Ovary (tissue), 9 donors: ENCODE results near the gene SAMD15. TPM values are rescaled to one million over a fixed set of nuclear protein-coding genes. Genes with fewer than 3 reads are reported as not detected.

Experiments used
- DNase-seq, 5 donors: peaks; one replicate each; pipeline ENCODE4 v3.0.0-alpha.2; 2019 to 2020
- H3K27ac ChIP-seq, 2 donors: fragments of 200-600 bp; one replicate each; pipeline versions ENCODE4 v1.5.1 to v1.8.0; 2019 to 2022
- H3K27me3 ChIP-seq: fragments of 200-600 bp; one replicate; pipeline ENCODE4 v1.8.0; 2022
- H3K36me3 ChIP-seq: fragments of 200-600 bp; sonication (generic); one replicate; pipeline ENCODE4 v1.5.1; 2019
- H3K4me1 ChIP-seq: one replicate; pipeline ENCODE4 v1.8.1; 2013; ENCODE audit warnings: mild to moderate bottlenecking, moderate library complexity; ENCODE audit not compliant: insufficient read depth
- H3K4me3 ChIP-seq: fragments of 200-600 bp; sonication (generic); one replicate; pipeline ENCODE4 v1.5.1; 2017
- H3K9me3 ChIP-seq, 2 donors: fragments of 200-600 bp in 1 of 2; sonication (generic) in 1 of 2; one replicate each; pipeline versions ENCODE4 v1.5.1 to v1.8.1; 2013 to 2019; ENCODE audit warnings: mild to moderate bottlenecking in 1 of 2, moderate library complexity in 1 of 2
- EP300 ChIP-seq: sonication (generic); formaldehyde crosslinking; IDR thresholded peaks from one replicate; pipeline ENCODE4 v1.6.1; 2017; ENCODE audit warnings: antibody characterized with exemption
- POLR2A ChIP-seq: fragments of 450-650 bp; IDR thresholded peaks from one replicate; pipeline ENCODE4 v1.6.1; 2017; ENCODE audit warnings: antibody characterized with exemption, mild to moderate bottlenecking, moderate library complexity
- WGBS, 3 donors: extraction: QIAGEN DNeasy Blood & Tissue Kit in 1 of 3; methylation state at CpG; one replicate each; pipeline versions ENCODE4 v1.1.5 to v1.1.7; 2013 to 2017; 5-methylcytosine and 5-hydroxymethylcytosine counted together
- intact Hi-C, 4 donors: fragments of 100-400 bp; cut with DNase I; formaldehyde crosslinking; loops; one replicate each; pipeline versions ENCODE4 v1.11.0 to v1.15.1; 2022 to 2023
- polyA plus RNA-seq, 2 donors: library from polyadenylated mRNA; stranded (reverse); fragments of 200-250 nt in 1 of 2; fragments of 350-450 nt in 1 of 2; fragmentation: Illumina TruSeq in 1 of 2; extraction: RNeasy Lipid Tissue Mini Kit (QIAGEN cat#74804) in 1 of 2; gene quantifications; one replicate each; pipeline ENCODE4 v1.2.3, GENCODE V29; 2013 to 2014
- total RNA-seq, 7 donors: library from RNA; depleted of rRNA in 2 of 7; stranded (reverse); fragments of >200 nt in 2 of 7; fragmentation: NEBNext Ultra II Directional in 3 of 7; extraction: Animal tissue kit (Norgen Biotek cat#: 25700) in 3 of 7; gene quantifications; one replicate each; pipeline versions ENCODE4 v1.1.0 to v1.2.4, GENCODE V29; 2016 to 2023
- TF ChIP-seq, protein P1 (sequence below), 3 donors: fragments of 450-650 bp in 2 of 3; fragments of 200-600 bp in 1 of 3; IDR thresholded peaks; one replicate each; pipeline versions ENCODE4 v1.5.1 to v1.8.0; 2016 to 2022; ENCODE audit warnings: antibody characterized with exemption in 3 of 3, mild to moderate bottlenecking in 1 of 3
- donor health status: DM: no; HTN: no; CAD: no; lungs with moderate emphysema.
- donor health status: DM: no; HTN: no; CAD: no.
- donor health status: Bipolar disorder and iron deficiency.
- donor health status: DM: yes; HTN: yes; CAD: no.
- donor health status: DM: no; HTN: no; CAD: no.
- donor health status: DM: yes; HTN: yes; CAD: no.

Gene SAMD15
- total and polyA plus RNA-seq, 9 donors: 0.12 to 3.2 (median 1.4) TPM

DNA sequence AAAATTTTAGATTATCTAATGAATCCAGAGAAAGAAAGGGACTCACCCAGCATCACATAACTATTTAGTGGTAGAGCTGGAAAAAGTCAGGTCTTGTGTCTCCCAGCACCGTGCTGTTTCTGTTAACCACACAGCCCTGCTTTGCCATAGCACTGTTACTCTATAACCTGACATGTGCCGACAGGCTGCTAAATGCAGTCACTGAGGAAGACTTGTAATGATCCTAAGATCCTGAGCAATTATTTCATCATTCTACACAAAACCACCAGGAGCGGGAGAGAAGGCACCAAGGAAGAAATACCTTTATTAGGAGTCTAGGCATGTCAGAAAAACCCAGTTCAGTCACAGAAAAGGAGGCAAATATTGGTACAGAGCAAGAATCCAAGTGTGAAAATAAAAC is 49.2 kb downstream of the SAMD15 start:
- Histone ChIP-seq H3K4me3 (no peak overlapping the region), H3K9me3 (no peaks in the 10 kb centered on the region), H3K27me3 (no peaks in the 10 kb centered on the region), H3K4me1 (no peaks in the 10 kb centered on the region), H3K27ac (no peak overlapping the region), H3K36me3 (no peaks in the 10 kb centered on the region)
- 96 to 100% (median 100%) methylated on average over 3 of the region's 3 CpGs for WGBS, 3 donors
- intact Hi-C loops: loop anchor here in 1 of 4 donors (1.0 kb wide), 1 partner anchor 17 kb away; no protein-coding TSS in a partner anchor
- TF ChIP-seq, protein P1, sequence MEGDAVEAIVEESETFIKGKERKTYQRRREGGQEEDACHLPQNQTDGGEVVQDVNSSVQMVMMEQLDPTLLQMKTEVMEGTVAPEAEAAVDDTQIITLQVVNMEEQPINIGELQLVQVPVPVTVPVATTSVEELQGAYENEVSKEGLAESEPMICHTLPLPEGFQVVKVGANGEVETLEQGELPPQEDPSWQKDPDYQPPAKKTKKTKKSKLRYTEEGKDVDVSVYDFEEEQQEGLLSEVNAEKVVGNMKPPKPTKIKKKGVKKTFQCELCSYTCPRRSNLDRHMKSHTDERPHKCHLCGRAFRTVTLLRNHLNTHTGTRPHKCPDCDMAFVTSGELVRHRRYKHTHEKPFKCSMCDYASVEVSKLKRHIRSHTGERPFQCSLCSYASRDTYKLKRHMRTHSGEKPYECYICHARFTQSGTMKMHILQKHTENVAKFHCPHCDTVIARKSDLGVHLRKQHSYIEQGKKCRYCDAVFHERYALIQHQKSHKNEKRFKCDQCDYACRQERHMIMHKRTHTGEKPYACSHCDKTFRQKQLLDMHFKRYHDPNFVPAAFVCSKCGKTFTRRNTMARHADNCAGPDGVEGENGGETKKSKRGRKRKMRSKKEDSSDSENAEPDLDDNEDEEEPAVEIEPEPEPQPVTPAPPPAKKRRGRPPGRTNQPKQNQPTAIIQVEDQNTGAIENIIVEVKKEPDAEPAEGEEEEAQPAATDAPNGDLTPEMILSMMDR (IDR thresholded peaks at IDR 0.05): no peak
- TF ChIP-seq EP300 (no peak), POLR2A (no peak)
- no peak for DNase-seq

DNA sequence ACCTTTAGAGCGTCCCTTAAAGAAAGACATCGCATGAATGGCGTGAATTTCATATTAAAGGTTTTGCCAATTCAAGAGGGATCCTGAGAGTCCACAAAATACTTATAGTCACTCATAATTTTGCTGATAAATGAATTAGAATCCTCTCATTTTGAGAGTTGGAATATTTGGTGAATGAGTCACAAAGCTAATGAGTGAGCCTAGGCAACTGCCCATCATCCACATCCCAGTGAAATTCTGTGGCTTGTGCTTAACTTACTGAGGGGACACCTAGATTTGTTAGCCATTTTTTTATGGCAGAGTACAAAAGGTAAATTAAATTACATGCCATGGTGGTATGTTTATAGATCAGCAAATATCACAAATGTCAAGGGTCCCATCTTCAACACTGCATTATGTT is 58.9 kb downstream of the SAMD15 start:
- no peaks in the 10 kb centered on the region for H3K27me3 ChIP-seq
- H3K9me3 ChIP-seq: no peaks in the 10 kb centered on the region
- H3K27ac ChIP-seq: no peak overlapping the region
- no peaks in the 10 kb centered on the region for H3K4me1 ChIP-seq
- intact Hi-C loops: no loop called here
- H3K4me3 ChIP-seq: no peak overlapping the region
- 97 to 99% (median 98%) methylated on average over 3 of the region's 3 CpGs for WGBS, 3 donors
- DNase-seq: no peak
- TF ChIP-seq EP300 (no peak), POLR2A (no peak)
- TF ChIP-seq, protein P1 (IDR thresholded peaks at IDR 0.05): no peak
- H3K36me3 ChIP-seq: no peaks in the 10 kb centered on the region

DNA sequence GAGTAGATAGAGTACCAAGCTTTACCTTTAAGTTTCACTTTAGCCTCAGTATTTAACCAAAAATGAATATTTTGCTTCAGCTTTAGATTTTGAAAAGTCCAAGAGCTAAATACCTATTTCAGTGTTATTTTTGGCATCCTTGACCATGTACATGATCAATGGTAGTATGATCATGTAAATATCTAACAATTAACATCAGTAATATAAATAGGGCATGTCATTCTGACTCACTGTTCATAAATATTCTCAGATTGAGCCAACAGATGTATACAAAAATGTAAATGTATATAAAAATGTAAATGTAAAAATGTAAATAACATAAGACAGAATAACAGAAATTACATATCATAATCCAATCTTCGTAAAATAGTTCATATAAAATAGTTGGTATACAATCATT is 61.4 kb downstream of the SAMD15 start:
- no peak for DNase-seq
- 95 to 98% (median 96%) methylated on average over 1 of the region's 1 CpG for WGBS, 3 donors
- Histone ChIP-seq H3K27me3 (no peaks in the 10 kb centered on the region), H3K9me3 (no peaks in the 10 kb centered on the region), H3K27ac (no peak overlapping the region), H3K4me3 (no peak overlapping the region), H3K4me1 (no peaks in the 10 kb centered on the region), H3K36me3 (no peaks in the 10 kb centered on the region)
- intact Hi-C loops: no loop called here
- TF ChIP-seq POLR2A (no peak), EP300 (no peak)
- TF ChIP-seq, protein P1 (IDR thresholded peaks at IDR 0.05): no peak

DNA sequence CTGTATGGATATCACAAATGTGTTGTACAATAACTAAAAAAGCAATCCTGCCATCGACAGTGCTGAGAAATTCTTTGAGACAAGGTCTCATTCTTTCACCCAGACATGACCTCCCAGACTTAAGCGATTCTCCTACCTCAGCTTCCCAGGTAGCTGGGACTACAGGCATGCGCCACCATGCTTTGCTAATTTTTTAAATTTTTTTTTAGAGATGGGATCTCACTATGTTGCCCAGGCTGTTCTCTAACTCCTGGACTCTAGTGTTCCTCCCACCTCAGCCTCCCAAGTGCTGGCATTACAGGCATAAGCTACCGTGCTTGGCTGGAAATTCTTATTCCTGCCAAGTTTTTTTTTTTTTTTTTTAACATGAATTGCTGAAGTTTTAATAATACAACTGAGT is 62.7 kb downstream of the SAMD15 start:
- 87 to 91% (median 89%) methylated on average over 4 of the region's 4 CpGs for WGBS, 3 donors
- no peak overlapping the region for H3K4me3 ChIP-seq
- H3K9me3 ChIP-seq: no peaks in the 10 kb centered on the region
- intact Hi-C loops: no loop called here
- no peak for DNase-seq
- TF ChIP-seq EP300 (no peak), POLR2A (no peak)
- TF ChIP-seq, protein P1 (IDR thresholded peaks at IDR 0.05): no peak
- H3K27me3 ChIP-seq: no peaks in the 10 kb centered on the region
- H3K27ac ChIP-seq: no peak overlapping the region
- no peaks in the 10 kb centered on the region for H3K36me3 ChIP-seq
- no peaks in the 10 kb centered on the region for H3K4me1 ChIP-seq

Other genes with a start within 250 kb of the SAMD15 start
- gene ZDHHC22, start 235.6 kb upstream of the SAMD15 start, total RNA-seq: not detected
- under 1 TPM in 1 of 2 donors, not detected in 1; 0.02 TPM for gene ZDHHC22, start 235.6 kb upstream of the SAMD15 start, polyA plus RNA-seq
- gene TMEM63C, start 195.6 kb upstream of the SAMD15 start, total RNA-seq: under 1 TPM in 6 of 7 donors, not detected in 1; 0.23 to 0.77 (median 0.25) TPM
- gene TMEM63C, start 195.6 kb upstream of the SAMD15 start, polyA plus RNA-seq: 1 to 10 TPM in 1 of 2 donors, under 1 TPM in 1; 0.16 to 1.7 TPM
- gene NGB, start 106.2 kb upstream of the SAMD15 start, total RNA-seq: under 1 TPM in 1 of 7 donors, not detected in 6; 0.11 TPM
- under 1 TPM in 1 of 2 donors, not detected in 1; 0.04 TPM for gene NGB, start 106.2 kb upstream of the SAMD15 start, polyA plus RNA-seq
- gene POMT2, start 56.5 kb upstream of the SAMD15 start, total RNA-seq: 10 to 100 TPM; 10.8 to 31.7 (median 16.1) TPM
- 10 to 100 TPM in 1 of 2 donors, 1 to 10 TPM in 1; 6.7 to 35.3 TPM for gene POMT2, start 56.5 kb upstream of the SAMD15 start, polyA plus RNA-seq
- gene GSTZ1, start 56.3 kb upstream of the SAMD15 start, total RNA-seq: 10 to 100 TPM in 4 of 7 donors, 1 to 10 TPM in 3; 4.7 to 13.0 (median 10.5) TPM
- 10 to 100 TPM; 13.2 to 13.4 TPM for gene GSTZ1, start 56.3 kb upstream of the SAMD15 start, polyA plus RNA-seq
- 10 to 100 TPM in 6 of 7 donors, 1 to 10 TPM in 1; 10.0 to 17.4 (median 14.5) TPM for gene TMED8, start 285 bp upstream of the SAMD15 start, total RNA-seq
- gene TMED8, start 285 bp upstream of the SAMD15 start, polyA plus RNA-seq: 10 to 100 TPM in 1 of 2 donors, 1 to 10 TPM in 1; 5.5 to 13.1 TPM
- gene NOXRED1, start 46.1 kb downstream of the SAMD15 start, total RNA-seq: 1 to 10 TPM in 1 of 7 donors, under 1 TPM in 5, not detected in 1; 0.33 to 1.1 (median 0.51) TPM
- gene NOXRED1, start 46.1 kb downstream of the SAMD15 start, polyA plus RNA-seq: under 1 TPM; 0.23 to 0.42 TPM
- 10 to 100 TPM; 10.7 to 18.0 (median 15.1) TPM for gene VIPAS39, start 80.2 kb downstream of the SAMD15 start, total RNA-seq
- gene VIPAS39, start 80.2 kb downstream of the SAMD15 start, polyA plus RNA-seq: 10 to 100 TPM; 18.1 to 47.0 TPM
- gene AHSA1, start 80.7 kb downstream of the SAMD15 start, total RNA-seq: 100 to 1,000 TPM in 3 of 7 donors, 10 to 100 TPM in 4; 57.3 to 127 (median 96.6) TPM
- 100 to 1,000 TPM in 1 of 2 donors, 10 to 100 TPM in 1; 77.4 to 205 TPM for gene AHSA1, start 80.7 kb downstream of the SAMD15 start, polyA plus RNA-seq
- gene ISM2, start 121.4 kb downstream of the SAMD15 start, total RNA-seq: 1 to 10 TPM in 1 of 7 donors, under 1 TPM in 2, not detected in 4; 0.20 to 1.0 (median 0.72) TPM
- under 1 TPM; 0.05 to 0.13 TPM for gene ISM2, start 121.4 kb downstream of the SAMD15 start, polyA plus RNA-seq
- 10 to 100 TPM; 13.1 to 31.1 (median 22.2) TPM for gene SPTLC2, start 239.3 kb downstream of the SAMD15 start, total RNA-seq
- 10 to 100 TPM in 1 of 2 donors, 1 to 10 TPM in 1; 8.0 to 18.4 TPM for gene SPTLC2, start 239.3 kb downstream of the SAMD15 start, polyA plus RNA-seq